Measurements from ENCODE around the gene ITPK1.

The ITPK1 gene

DNA sequence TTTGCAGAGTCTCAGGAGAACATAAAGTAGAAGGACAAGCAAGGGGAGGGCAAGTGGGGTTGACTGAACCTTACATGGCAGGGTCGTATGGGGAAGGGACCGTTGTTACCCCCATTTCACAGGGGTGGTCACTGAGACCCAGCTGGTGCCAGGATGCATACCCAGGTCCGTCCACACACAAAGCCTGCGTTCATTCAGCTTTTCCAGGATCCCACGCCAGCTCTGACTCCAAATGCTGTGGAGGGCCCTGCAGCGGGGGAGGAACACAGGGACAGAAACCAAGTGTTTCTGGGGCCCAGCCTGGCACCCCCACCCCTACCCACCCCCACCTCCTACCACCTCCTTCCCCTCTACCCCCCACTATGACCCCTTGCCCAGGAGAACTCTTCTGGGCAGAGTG is 209.3 kb downstream of the ITPK1 start:
- Histone ChIP-seq H3K4me3 (ENCODE audit: insufficient read depth, low read depth, low read length, poor library complexity, severe bottlenecking) (no peak overlapping the region), H3K9me3 (ENCODE audit: control insufficient read depth, low read length) (no peaks in the 10 kb centered on the region), H3K27me3 (replicated peaks; ENCODE audit: control insufficient read depth, insufficient read depth, low read length, poor library complexity, severe bottlenecking) (peaks cover 4% of the 10 kb centered on the region), H3K4me1 (ENCODE audit: control insufficient read depth, insufficient read depth, low read length, poor library complexity, severe bottlenecking) (peaks cover 10% of the 10 kb centered on the region), H3K36me3 (ENCODE audit: control insufficient read depth, insufficient read depth, low read length) (no peaks in the 10 kb centered on the region), H3K27ac (ENCODE audit: insufficient read depth, low read length, poor library complexity, severe bottlenecking) (no peak overlapping the region)
- no peak for DNase-seq

DNA sequence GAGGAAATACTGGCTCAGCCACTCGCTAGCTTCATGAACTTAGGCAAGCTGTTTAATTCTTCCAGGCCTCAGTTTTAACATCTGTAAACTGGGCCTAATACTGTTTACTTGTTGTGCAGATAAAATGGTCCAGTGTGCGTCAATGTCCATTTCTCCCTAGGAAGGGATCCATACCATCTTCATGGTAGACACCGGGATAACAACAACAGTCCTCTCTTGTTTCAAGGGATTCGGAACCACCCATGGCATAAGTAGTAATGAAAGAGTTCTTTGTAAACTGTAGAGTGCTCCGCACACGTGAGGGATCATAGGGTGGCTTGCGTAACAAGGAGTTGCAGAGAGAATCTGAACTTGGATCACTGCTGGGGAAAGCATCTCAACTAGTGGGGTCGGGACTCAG is 210.1 kb downstream of the ITPK1 start:
- H3K36me3 ChIP-seq (ENCODE audit: control insufficient read depth, insufficient read depth, low read length), result no peaks in the 10 kb centered on the region
- H3K4me1 ChIP-seq (ENCODE audit: control insufficient read depth, insufficient read depth, low read length, poor library complexity, severe bottlenecking), result peaks cover 10% of the 10 kb centered on the region
- H3K27ac ChIP-seq (ENCODE audit: insufficient read depth, low read length, poor library complexity, severe bottlenecking), result no peak overlapping the region
- peaks cover 4% of the 10 kb centered on the region for H3K27me3 ChIP-seq (replicated peaks; ENCODE audit: control insufficient read depth, insufficient read depth, low read length, poor library complexity, severe bottlenecking)
- no peak overlapping the region for H3K4me3 ChIP-seq (ENCODE audit: insufficient read depth, low read depth, low read length, poor library complexity, severe bottlenecking)
- no peaks in the 10 kb centered on the region for H3K9me3 ChIP-seq (ENCODE audit: control insufficient read depth, low read length)
- no peak for DNase-seq

DNA sequence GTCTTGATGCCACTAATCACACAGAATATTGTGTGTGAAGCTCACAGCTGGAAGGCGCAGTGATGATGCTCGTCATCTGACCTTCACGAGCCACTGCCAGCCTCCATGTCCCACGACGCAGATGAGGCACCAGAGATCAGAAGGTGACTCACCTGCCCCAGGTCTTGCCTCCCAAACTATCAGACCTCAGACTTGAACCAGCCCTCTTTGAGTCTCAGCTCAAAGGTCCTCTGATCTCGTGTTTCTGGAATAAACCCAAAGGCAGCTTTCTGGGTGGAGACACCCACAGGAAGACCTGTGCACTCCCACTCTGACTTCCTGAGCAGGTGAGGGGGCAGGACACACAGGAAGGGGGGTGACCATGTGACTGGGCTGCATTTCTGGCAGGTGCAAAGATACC is 212.4 kb downstream of the ITPK1 start:
- Histone ChIP-seq H3K27ac (ENCODE audit: insufficient read depth, low read length, poor library complexity, severe bottlenecking) (no peak overlapping the region), H3K9me3 (ENCODE audit: control insufficient read depth, low read length) (no peaks in the 10 kb centered on the region), H3K4me1 (ENCODE audit: control insufficient read depth, insufficient read depth, low read length, poor library complexity, severe bottlenecking) (peaks cover 10% of the 10 kb centered on the region), H3K4me3 (ENCODE audit: insufficient read depth, low read depth, low read length, poor library complexity, severe bottlenecking) (no peak overlapping the region), H3K27me3 (replicated peaks; ENCODE audit: control insufficient read depth, insufficient read depth, low read length, poor library complexity, severe bottlenecking) (peaks cover 4% of the 10 kb centered on the region), H3K36me3 (ENCODE audit: control insufficient read depth, insufficient read depth, low read length) (no peaks in the 10 kb centered on the region)
- DNase-seq, result no peak

DNA sequence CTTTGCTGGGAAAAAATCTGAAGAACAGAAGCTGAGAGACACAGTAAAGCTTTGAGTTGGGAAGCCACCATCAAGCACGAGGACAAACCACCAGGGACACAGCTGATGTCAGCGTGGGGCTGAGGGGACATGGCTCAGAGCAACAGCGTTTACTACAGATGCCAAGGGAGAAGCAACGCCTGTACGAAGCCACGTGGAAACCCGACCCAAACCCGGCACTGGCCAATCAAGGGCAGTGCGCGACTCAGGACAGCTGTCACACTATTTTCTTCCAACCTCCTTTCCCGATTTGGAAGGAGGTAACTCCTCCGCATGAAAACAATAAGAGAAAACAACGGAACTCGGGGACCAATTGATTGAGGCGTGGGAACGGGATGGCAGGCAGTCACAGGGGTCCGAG is 213.0 kb downstream of the ITPK1 start:
- H3K4me1 ChIP-seq (ENCODE audit: control insufficient read depth, insufficient read depth, low read length, poor library complexity, severe bottlenecking), result peaks cover 14% of the 10 kb centered on the region
- no peaks in the 10 kb centered on the region for H3K9me3 ChIP-seq (ENCODE audit: control insufficient read depth, low read length)
- no peaks in the 10 kb centered on the region for H3K36me3 ChIP-seq (ENCODE audit: control insufficient read depth, insufficient read depth, low read length)
- no peak overlapping the region for H3K27ac ChIP-seq (ENCODE audit: insufficient read depth, low read length, poor library complexity, severe bottlenecking)
- no peak for DNase-seq
- H3K4me3 ChIP-seq (ENCODE audit: insufficient read depth, low read depth, low read length, poor library complexity, severe bottlenecking), result no peak overlapping the region
- H3K27me3 ChIP-seq (replicated peaks; ENCODE audit: control insufficient read depth, insufficient read depth, low read length, poor library complexity, severe bottlenecking), result peaks cover 4% of the 10 kb centered on the region

GRCh38 chr14:92902191-92902590 is 213.5 kb downstream of the ITPK1 start:
- no peak for DNase-seq
- Histone ChIP-seq H3K9me3 (ENCODE audit: control insufficient read depth, low read length) (no peaks in the 10 kb centered on the region), H3K27ac (ENCODE audit: insufficient read depth, low read length, poor library complexity, severe bottlenecking) (no peak overlapping the region), H3K4me3 (ENCODE audit: insufficient read depth, low read depth, low read length, poor library complexity, severe bottlenecking) (no peak overlapping the region), H3K27me3 (replicated peaks; ENCODE audit: control insufficient read depth, insufficient read depth, low read length, poor library complexity, severe bottlenecking) (peaks cover 4% of the 10 kb centered on the region), H3K36me3 (ENCODE audit: control insufficient read depth, insufficient read depth, low read length) (no peaks in the 10 kb centered on the region), H3K4me1 (ENCODE audit: control insufficient read depth, insufficient read depth, low read length, poor library complexity, severe bottlenecking) (peaks cover 14% of the 10 kb centered on the region)

- H3K36me3 ChIP-seq (ENCODE audit: control insufficient read depth, insufficient read depth, low read length), result no peaks in the 10 kb centered on the region
- H3K27me3 ChIP-seq (replicated peaks; ENCODE audit: control insufficient read depth, insufficient read depth, low read length, poor library complexity, severe bottlenecking), result peaks cover 4% of the 10 kb centered on the region
- no peaks in the 10 kb centered on the region for H3K9me3 ChIP-seq (ENCODE audit: control insufficient read depth, low read length)
- no peak overlapping the region for H3K4me3 ChIP-seq (ENCODE audit: insufficient read depth, low read depth, low read length, poor library complexity, severe bottlenecking)
- DNase-seq, result no peak
- peaks cover 14% of the 10 kb centered on the region for H3K4me1 ChIP-seq (ENCODE audit: control insufficient read depth, insufficient read depth, low read length, poor library complexity, severe bottlenecking)
- no peak overlapping the region for H3K27ac ChIP-seq (ENCODE audit: insufficient read depth, low read length, poor library complexity, severe bottlenecking)
These were observed 215.1 kb downstream of the ITPK1 start for GRCh38 chr14:92900660-92901059.

- Histone ChIP-seq H3K27me3 (replicated peaks; ENCODE audit: control insufficient read depth, insufficient read depth, low read length, poor library complexity, severe bottlenecking) (peaks cover 4% of the 10 kb centered on the region), H3K4me3 (ENCODE audit: insufficient read depth, low read depth, low read length, poor library complexity, severe bottlenecking) (no peak overlapping the region), H3K36me3 (ENCODE audit: control insufficient read depth, insufficient read depth, low read length) (no peaks in the 10 kb centered on the region), H3K4me1 (ENCODE audit: control insufficient read depth, insufficient read depth, low read length, poor library complexity, severe bottlenecking) (peaks cover 12% of the 10 kb centered on the region), H3K9me3 (ENCODE audit: control insufficient read depth, low read length) (no peaks in the 10 kb centered on the region), H3K27ac (ENCODE audit: insufficient read depth, low read length, poor library complexity, severe bottlenecking) (no peak overlapping the region)
- DNase-seq, result no peak
These were observed 217.1 kb downstream of the ITPK1 start for GRCh38 chr14:92898566-92899131.

DNA sequence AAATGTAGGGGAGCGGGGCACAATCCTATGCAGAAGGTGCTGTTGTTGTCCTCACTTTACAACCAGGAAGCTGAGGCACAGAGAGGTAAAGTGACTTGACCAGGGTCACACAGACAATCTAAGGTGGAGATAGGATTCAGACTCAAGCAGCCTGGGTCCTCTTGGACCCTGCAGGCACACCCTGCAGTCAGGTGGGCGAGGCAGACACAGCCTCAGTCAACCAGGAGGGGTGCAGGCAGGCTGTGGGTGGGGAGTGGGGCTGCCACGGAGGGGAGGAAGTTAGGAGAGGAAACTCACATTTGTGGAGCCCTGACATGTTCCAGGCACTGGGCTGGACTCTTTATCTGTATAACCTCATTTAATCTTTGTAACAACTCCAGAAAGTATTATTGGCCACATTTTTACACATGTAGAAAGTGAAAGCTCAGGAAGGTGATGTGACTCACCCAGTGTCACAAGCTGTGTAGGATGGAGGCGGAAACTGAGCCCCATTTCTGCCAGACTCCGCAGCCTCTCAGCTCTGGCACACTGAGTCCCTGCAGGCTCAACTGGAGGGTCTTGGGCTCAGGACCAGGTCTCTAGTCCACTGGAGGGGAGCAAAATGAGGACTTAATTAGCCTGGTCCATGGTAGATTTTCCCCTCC is 217.7 kb downstream of the ITPK1 start:
- peaks cover 4% of the 10 kb centered on the region for H3K27me3 ChIP-seq (replicated peaks; ENCODE audit: control insufficient read depth, insufficient read depth, low read length, poor library complexity, severe bottlenecking)
- H3K27ac ChIP-seq (ENCODE audit: insufficient read depth, low read length, poor library complexity, severe bottlenecking), result no peak overlapping the region
- H3K4me3 ChIP-seq (ENCODE audit: insufficient read depth, low read depth, low read length, poor library complexity, severe bottlenecking), result no peak overlapping the region
- DNase-seq, result no peak
- H3K36me3 ChIP-seq (ENCODE audit: control insufficient read depth, insufficient read depth, low read length), result no peaks in the 10 kb centered on the region
- no peaks in the 10 kb centered on the region for H3K9me3 ChIP-seq (ENCODE audit: control insufficient read depth, low read length)
- peaks cover 7% of the 10 kb centered on the region for H3K4me1 ChIP-seq (ENCODE audit: control insufficient read depth, insufficient read depth, low read length, poor library complexity, severe bottlenecking)

DNA sequence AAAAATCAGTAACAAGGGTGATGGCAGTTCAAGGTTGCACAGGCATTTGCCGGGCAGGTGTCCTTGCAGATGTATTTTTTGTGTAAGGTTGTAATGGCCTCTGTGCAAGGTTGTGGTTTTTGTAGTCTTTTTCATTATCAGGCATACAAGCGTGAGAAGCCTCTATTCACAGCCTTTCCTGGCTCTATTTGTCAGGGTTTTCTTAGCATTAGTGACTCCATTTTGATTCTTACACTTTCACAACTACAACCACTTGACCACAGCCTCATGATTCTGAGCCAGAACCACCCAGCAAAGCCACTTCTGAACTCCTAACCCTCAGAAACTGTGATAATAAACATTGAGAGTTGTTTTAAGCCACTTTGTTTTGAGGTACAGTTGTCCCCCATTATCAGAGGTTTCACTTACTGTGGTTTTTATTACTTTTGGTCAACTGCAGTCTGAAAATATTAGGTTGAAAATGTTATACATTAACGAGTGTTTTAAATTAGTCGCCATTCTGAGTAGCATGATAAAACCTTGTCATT is 220.3 kb downstream of the ITPK1 start:
- H3K27ac ChIP-seq (ENCODE audit: insufficient read depth, low read length, poor library complexity, severe bottlenecking), result no peak overlapping the region
- DNase-seq, result no peak
- no peaks in the 10 kb centered on the region for H3K9me3 ChIP-seq (ENCODE audit: control insufficient read depth, low read length)
- H3K36me3 ChIP-seq (ENCODE audit: control insufficient read depth, insufficient read depth, low read length), result no peaks in the 10 kb centered on the region
- H3K4me1 ChIP-seq (ENCODE audit: control insufficient read depth, insufficient read depth, low read length, poor library complexity, severe bottlenecking), result peaks cover 4% of the 10 kb centered on the region
- H3K4me3 ChIP-seq (ENCODE audit: insufficient read depth, low read depth, low read length, poor library complexity, severe bottlenecking), result no peak overlapping the region
- H3K27me3 ChIP-seq (replicated peaks; ENCODE audit: control insufficient read depth, insufficient read depth, low read length, poor library complexity, severe bottlenecking), result no peaks in the 10 kb centered on the region

DNA sequence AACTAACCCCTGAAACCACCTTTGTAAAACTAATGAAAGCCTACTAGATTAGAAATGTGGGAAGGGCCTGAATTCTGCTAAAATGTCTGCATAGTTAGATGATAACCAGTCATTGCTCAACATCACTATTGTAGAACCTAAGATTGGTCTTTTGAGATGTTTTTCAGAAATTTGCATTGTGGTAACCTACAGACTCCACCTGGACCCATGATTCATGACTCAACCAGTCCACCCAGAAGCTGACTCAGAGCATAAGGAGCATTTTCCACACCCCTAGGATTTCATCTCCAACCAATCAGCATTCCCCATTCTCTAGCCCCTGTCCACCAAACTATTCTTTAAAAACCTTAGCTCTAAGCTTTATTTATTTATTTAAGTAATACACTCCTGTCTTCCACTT is 223.1 kb downstream of the ITPK1 start:
- H3K4me1 ChIP-seq (ENCODE audit: control insufficient read depth, insufficient read depth, low read length, poor library complexity, severe bottlenecking), result no peaks in the 10 kb centered on the region
- no peaks in the 10 kb centered on the region for H3K36me3 ChIP-seq (ENCODE audit: control insufficient read depth, insufficient read depth, low read length)
- H3K27me3 ChIP-seq (replicated peaks; ENCODE audit: control insufficient read depth, insufficient read depth, low read length, poor library complexity, severe bottlenecking), result no peaks in the 10 kb centered on the region
- DNase-seq, result no peak
- H3K27ac ChIP-seq (ENCODE audit: insufficient read depth, low read length, poor library complexity, severe bottlenecking), result no peak overlapping the region
- no peak overlapping the region for H3K4me3 ChIP-seq (ENCODE audit: insufficient read depth, low read depth, low read length, poor library complexity, severe bottlenecking)
- H3K9me3 ChIP-seq (ENCODE audit: control insufficient read depth, low read length), result no peaks in the 10 kb centered on the region

Data from effector memory CD4-positive, alpha-beta T cell (primary cell).